HG02759 (cell line): Measurements from ENCODE around the gene RIC1.

Experiments
- ATAC-seq: cut with Tn5 transposase; IDR thresholded peaks from one replicate; pipeline ENCODE4 v1.9.1; 2021; ENCODE audit warnings: mild to moderate bottlenecking, moderate library complexity; ENCODE audit not compliant: unreplicated experiment

RIC1 gene

GRCh38 chr9:5820425-5820824 lies 191.5 kb downstream of the RIC1 start:
- ATAC-seq = no peak

GRCh38 chr9:5825223-5825622 lies 196.3 kb downstream of the RIC1 start:
- no peak for ATAC-seq
